HCT116 (cell line): Measurements from ENCODE around the gene SCG3. TPM values are rescaled to one million over a fixed set of nuclear protein-coding genes. Genes with fewer than 3 reads are reported as not detected.

Source experiments
- ATAC-seq: fragments of 200-7000 bp; cut with Tn5 transposase; 2 replicates; pipeline ENCODE4 v1.9.1; 2020; ENCODE audit warnings: mild to moderate bottlenecking, moderate library complexity
- BruUV-seq: library from RNA; stranded (reverse); fragments of 400-500 nt; replicated peaks from 2 replicates; lab custom pipeline; 2021; lab: Mats Ljungman, UMichigan
- CTCF ChIA-PET: fragments of 300-600 bp; sonication (Branson Sonifier 250); formaldehyde crosslinking; loops from one replicate; lab custom pipeline; 2021; ENCODE audit warnings: antibody characterized with exemption; lab: Charles Lee
- POLR2A ChIA-PET: fragments of 300-600, 350-600 bp; sonication (Branson Sonifier 250); formaldehyde crosslinking; loops from one replicate; lab custom pipeline; 2021; ENCODE audit warnings: antibody characterized with exemption; lab: Charles Lee
- RAD21 ChIA-PET, 2 experiments: fragments of 300-600 bp; sonication (Branson Sonifier 250); formaldehyde crosslinking; loops; one replicate each; lab custom pipeline; 2023; ENCODE audit warnings: low total read pairs in 2 of 2; ENCODE audit not compliant: uncharacterized antibody in 2 of 2, unreplicated experiment in 2 of 2, low non-redundant PET in 1 of 2; lab: Charles Lee
- DNase-seq: peaks from one replicate; pipeline ENCODE4 v3.0.0-alpha.2; 2010; ENCODE audit warnings: low read depth, low spot score
- H2AFZ ChIP-seq: fragments of 200-600 bp; shearing (Covaris generic), sonication (generic); 2 replicates; pipeline ENCODE4 v1.6.1; 2017; ENCODE audit warnings: low read depth, mixed run types, mixed read lengths, antibody characterized with exemption, low read length; ENCODE audit not compliant: poor library complexity, severe bottlenecking
- H3K27ac ChIP-seq: 2 replicates; pipeline ENCODE4 v1.5.1; 2012; ENCODE audit warnings: low read depth, low read length
- H3K27me3 ChIP-seq: fragments of 200-600 bp; sonication (generic); 2 replicates; pipeline ENCODE4 v1.6.1; 2016; ENCODE audit warnings: mixed run types, low read length, mixed read lengths; ENCODE audit not compliant: insufficient read depth
- H3K36me3 ChIP-seq, 2 experiments: fragments of 200-500 bp in 1 of 2; fragments of 200-600 bp in 1 of 2; sonication (Bioruptor generic) in 1 of 2; sonication (generic) in 1 of 2; 2 replicates each; pipeline versions ENCODE4 v1.5.1 to v1.6.1; 2014 to 2016; ENCODE audit warnings: low read length in 2 of 2, inconsistent platforms in 1 of 2, mixed read lengths in 1 of 2, mixed run types in 1 of 2; ENCODE audit not compliant: insufficient read depth in 2 of 2, control insufficient read depth in 1 of 2
- H3K4me1 ChIP-seq, 2 experiments: fragments of 200-600 bp in 1 of 2; sonication (generic) in 1 of 2; 2 replicates each; pipeline versions ENCODE4 v1.5.1 to v1.6.1; 2012 to 2017; ENCODE audit warnings: low read length in 2 of 2, inconsistent platforms in 1 of 2, mild to moderate bottlenecking in 1 of 2, mixed read lengths in 1 of 2, mixed run types in 1 of 2, moderate library complexity in 1 of 2; ENCODE audit not compliant: insufficient read depth in 2 of 2, control insufficient read depth in 1 of 2
- H3K4me2 ChIP-seq: fragments of 200-600 bp; sonication (generic); 2 replicates; pipeline ENCODE4 v1.6.1; 2017; ENCODE audit warnings: mixed run types, low read length, mixed read lengths
- H3K4me3 ChIP-seq, 2 experiments: fragments of 200-600 bp in 1 of 2; sonication (generic) in 1 of 2; replicated peaks in 1 of 2; 2 replicates each; pipeline ENCODE4 v1.5.1; 2011 to 2016; ENCODE audit warnings: low read length in 2 of 2, control low read depth in 1 of 2, low read depth in 1 of 2, mild to moderate bottlenecking in 1 of 2, mixed read lengths in 1 of 2, mixed run types in 1 of 2
- H3K79me2 ChIP-seq: fragments of 200-600 bp; sonication (generic); 2 replicates; pipeline ENCODE4 v1.6.1; 2017; ENCODE audit warnings: mild to moderate bottlenecking, mixed run types, low read length, moderate library complexity, mixed read lengths; ENCODE audit not compliant: insufficient read depth
- H3K9ac ChIP-seq: fragments of 200-600 bp; sonication (generic); 2 replicates; pipeline ENCODE4 v1.6.1; 2016; ENCODE audit warnings: low read length, mixed read lengths
- H3K9me2 ChIP-seq: fragments of 200-600 bp; sonication (generic), shearing (Covaris generic); 2 replicates; pipeline ENCODE4 v1.6.1; 2017; ENCODE audit warnings: mixed run types, mild to moderate bottlenecking, moderate library complexity; ENCODE audit not compliant: insufficient read depth
- H3K9me3 ChIP-seq, 2 experiments: fragments of 200-500 bp in 1 of 2; fragments of 200-600 bp in 1 of 2; sonication (Bioruptor generic) in 1 of 2; sonication (generic) in 1 of 2; 2 replicates each; pipeline ENCODE4 v1.6.1; 2014 to 2017; ENCODE audit warnings: low read length in 2 of 2, mixed read lengths in 2 of 2, inconsistent platforms in 1 of 2, low read depth in 1 of 2, mild to moderate bottlenecking in 1 of 2, mixed run types in 1 of 2, moderate library complexity in 1 of 2; ENCODE audit not compliant: control insufficient read depth in 1 of 2, insufficient read depth in 1 of 2
- H4K20me1 ChIP-seq: fragments of 200-600 bp; sonication (generic), shearing (Covaris generic); 2 replicates; pipeline ENCODE4 v1.6.1; 2017; ENCODE audit warnings: mixed run types, mild to moderate bottlenecking, moderate library complexity; ENCODE audit not compliant: insufficient read depth
- CBX3 ChIP-seq: IDR thresholded peaks from 2 replicates; pipeline ENCODE4 v1.6.1; 2012; ENCODE audit warnings: low read depth
- ELF1 ChIP-seq: IDR thresholded peaks from 2 replicates; pipeline ENCODE4 v1.6.1; 2012; ENCODE audit warnings: low read depth, borderline replicate concordance
- EZH2 ChIP-seq: fragments of 200-600 bp; sonication (generic); IDR thresholded peaks from 2 replicates; pipeline ENCODE4 v1.6.1; 2017; ENCODE audit warnings: antibody characterized with exemption, mixed run types
- FOSL1 ChIP-seq: IDR thresholded peaks from 2 replicates; pipeline ENCODE4 v1.6.1; 2012; ENCODE audit warnings: low read depth
- JUND ChIP-seq: IDR thresholded peaks from 2 replicates; pipeline ENCODE4 v1.6.1; 2012
- POLR2A ChIP-seq: IDR thresholded peaks from 2 replicates; pipeline ENCODE4 v1.7.0; 2011; ENCODE audit warnings: borderline replicate concordance; ENCODE audit not compliant: insufficient read depth, insufficient read length; ENCODE audit errors: extremely low read depth
- SRF ChIP-seq: IDR thresholded peaks from 2 replicates; pipeline ENCODE4 v1.6.1; 2012; ENCODE audit warnings: low read depth
- TCF7L2 ChIP-seq: IDR thresholded peaks from 2 replicates; pipeline ENCODE4 v1.7.0; 2011; ENCODE audit warnings: borderline replicate concordance, inconsistent platforms; ENCODE audit not compliant: insufficient read depth, insufficient read length; ENCODE audit errors: extremely low read depth
- ZNF274 ChIP-seq: fragments of 200-500 bp; sonication (Bioruptor generic); IDR thresholded peaks from 2 replicates; pipeline ENCODE4 v1.6.1; 2014; ENCODE audit warnings: mild to moderate bottlenecking, low read depth, low read length, inconsistent platforms
- intact Hi-C: fragments of 100-400 bp; cut with micrococcal nuclease; formaldehyde crosslinking; loops from 2 replicates; pipeline ENCODE4 v1.10.0; 2022
- total RNA-seq: library from RNA; stranded (reverse); gene quantifications from one replicate; pipeline ENCODE4 v1.2.1, GENCODE V29; 2021; ENCODE audit not compliant: unreplicated experiment
- TF ChIP-seq, protein P1 (sequence below): IDR thresholded peaks from 2 replicates; pipeline ENCODE4 v1.6.1; 2012
- TF ChIP-seq, protein P2 (sequence below): IDR thresholded peaks from 2 replicates; pipeline ENCODE4 v1.6.1; 2012

Gene SCG3
- total RNA-seq, 1 experiment from 2014 or later = not detected

GRCh38 chr15:51736069-51736468 is 54.8 kb downstream of the SCG3 start:
- TF ChIP-seq, protein P1, sequence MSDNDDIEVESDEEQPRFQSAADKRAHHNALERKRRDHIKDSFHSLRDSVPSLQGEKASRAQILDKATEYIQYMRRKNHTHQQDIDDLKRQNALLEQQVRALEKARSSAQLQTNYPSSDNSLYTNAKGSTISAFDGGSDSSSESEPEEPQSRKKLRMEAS = no peak
- TF ChIP-seq, protein P2, sequence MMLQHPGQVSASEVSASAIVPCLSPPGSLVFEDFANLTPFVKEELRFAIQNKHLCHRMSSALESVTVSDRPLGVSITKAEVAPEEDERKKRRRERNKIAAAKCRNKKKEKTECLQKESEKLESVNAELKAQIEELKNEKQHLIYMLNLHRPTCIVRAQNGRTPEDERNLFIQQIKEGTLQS = no peak
- TF ChIP-seq JUND (no peak), ZNF274 (no peak), ELF1 (no peak), SRF (no peak), CBX3 (no peak), TCF7L2 (no peak), EZH2 (no peak)
- TF ChIP-seq, all 23 proteins: peak for 0
- intact Hi-C loops = no loop called here
- POLR2A ChIA-PET = no interaction called here
- H3K9me3 ChIP-seq = no peaks in the 10 kb centered on the region
- H4K20me1 ChIP-seq = no peaks in the 10 kb centered on the region
- no peaks in the 10 kb centered on the region for H3K36me3 ChIP-seq
- H3K4me3 ChIP-seq = peak overlapping the region in 1 of 2 experiments; percentile 56; a peak in 2 of 4 replicates
- no peaks in the 10 kb centered on the region for H3K27me3 ChIP-seq
- no peaks in the 10 kb centered on the region for H3K9me2 ChIP-seq
- DNase-seq (no peak), ATAC-seq (no peak)
- no peak overlapping the region for H3K27ac ChIP-seq
- CTCF ChIA-PET = interaction anchor here (2.2 to 3.1 kb wide), 2 partner anchors 41 to 86 kb away, joined by 6 to 8 read pairs; no protein-coding TSS in a partner anchor
- no TSS peak for BruUV-seq
- RAD21 ChIA-PET = no interaction called here
- peak overlapping the region; percentile 66; the same call in 1 of the 2 replicates for H3K9ac ChIP-seq
- no peak overlapping the region for H2AFZ ChIP-seq
- H3K79me2 ChIP-seq = no peaks in the 10 kb centered on the region; the same call in 1 of the 2 replicates
- H3K4me2 ChIP-seq = peak overlapping the region; percentile 73
- H3K4me1 ChIP-seq = peaks cover 12 to 19% of the 10 kb centered on the region in 2 experiments

DNA sequence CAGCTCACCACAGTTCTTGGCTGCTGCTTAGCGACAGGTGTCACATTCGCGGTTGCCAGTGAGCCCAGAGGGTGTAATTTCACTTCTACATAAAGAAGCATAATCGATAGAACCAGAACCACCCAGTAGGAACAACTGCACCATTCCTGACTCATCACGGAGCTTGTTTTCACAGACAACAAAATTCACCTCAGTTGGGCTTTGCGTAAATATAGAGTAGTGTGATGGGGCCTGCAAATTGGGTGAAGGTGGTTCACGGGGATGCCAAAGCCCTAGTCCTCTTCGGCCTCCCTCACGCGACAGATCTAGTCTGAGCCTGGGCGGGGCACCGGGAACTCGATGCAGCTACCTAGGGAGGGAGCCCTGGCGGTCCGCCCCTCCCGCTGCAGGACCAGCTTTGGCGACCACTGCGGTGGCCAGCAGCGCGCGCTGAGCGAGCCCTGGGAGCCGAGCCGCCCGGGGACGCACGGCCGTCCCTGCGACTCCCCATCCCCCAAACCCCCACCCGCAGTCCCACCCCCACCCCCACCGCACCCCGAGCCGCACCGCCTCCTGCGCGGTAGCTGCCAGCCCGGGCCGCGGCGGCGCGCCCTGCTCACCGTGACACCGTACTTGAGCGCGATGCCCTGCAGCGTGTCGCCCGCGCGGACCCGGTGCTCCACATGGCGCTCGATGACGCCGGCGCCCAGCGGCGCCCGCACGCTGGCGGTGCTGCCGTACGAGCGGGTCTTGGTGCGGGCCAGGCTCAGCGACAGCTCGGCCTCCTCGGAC is 55.6 kb downstream of the SCG3 start:
- Histone ChIP-seq H3K9ac (peak overlapping the region; percentile 66), H3K4me3 (peak overlapping the region; percentile 51 to 56), H3K4me1 (peaks cover 12 to 19% of the 10 kb centered on the region in 2 experiments), H3K9me3 (no peaks in the 10 kb centered on the region), H2AFZ (no peak overlapping the region), H3K27ac (peak overlapping the region; percentile 83), H4K20me1 (no peaks in the 10 kb centered on the region), H3K27me3 (no peaks in the 10 kb centered on the region), H3K79me2 (no peaks in the 10 kb centered on the region; the same call in 1 of the 2 replicates), H3K36me3 (no peaks in the 10 kb centered on the region), H3K9me2 (no peaks in the 10 kb centered on the region), H3K4me2 (peak overlapping the region; percentile 73)
- ChIA-PET CTCF (interaction anchor here (1.9 to 3.1 kb wide), 3 partner anchors 39 to 87 kb away, joined by 5 to 8 read pairs (median 6); no protein-coding TSS in a partner anchor), RAD21 (no interaction called here), POLR2A (no interaction called here)
- intact Hi-C loops = no loop called here
- ATAC-seq (peak; percentile 85), DNase-seq (no peak)
- BruUV-seq = no TSS peak
- TF ChIP-seq POLR2A = peak; percentile 18
- no peak for TF ChIP-seq FOSL1
- TF ChIP-seq, protein P1 = peak; percentile 79
